Hippocampal formation (tissue), 2 donors: ENCODE data around the gene IL1F10.

Source experiments
- DNase-seq, 2 donors: peaks; one replicate each; lab custom pipeline; 2025; lab: John Stamatoyannopoulos, UW

The IL1F10 gene

DNA sequence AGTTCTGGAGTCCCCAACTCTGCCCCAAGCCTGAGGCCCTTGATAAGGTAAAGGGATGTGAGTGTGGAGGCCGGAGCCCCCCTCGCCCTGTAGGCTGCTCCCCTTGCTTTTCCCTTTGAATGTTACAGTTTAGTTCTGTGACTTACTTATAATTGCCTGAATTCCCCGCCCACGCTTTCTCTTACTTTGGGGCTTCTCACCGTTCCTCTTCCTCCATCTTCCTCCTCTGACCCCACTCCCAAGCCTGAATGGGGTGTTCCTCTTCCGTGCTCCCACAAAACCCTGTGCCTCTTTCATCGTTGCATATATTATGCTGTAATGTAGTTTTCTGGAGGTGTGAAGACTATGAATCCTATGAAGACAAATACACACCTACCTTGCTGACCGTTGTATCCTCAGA is 44.7 kb downstream of the IL1F10 start:
- no peak for DNase-seq

DNA sequence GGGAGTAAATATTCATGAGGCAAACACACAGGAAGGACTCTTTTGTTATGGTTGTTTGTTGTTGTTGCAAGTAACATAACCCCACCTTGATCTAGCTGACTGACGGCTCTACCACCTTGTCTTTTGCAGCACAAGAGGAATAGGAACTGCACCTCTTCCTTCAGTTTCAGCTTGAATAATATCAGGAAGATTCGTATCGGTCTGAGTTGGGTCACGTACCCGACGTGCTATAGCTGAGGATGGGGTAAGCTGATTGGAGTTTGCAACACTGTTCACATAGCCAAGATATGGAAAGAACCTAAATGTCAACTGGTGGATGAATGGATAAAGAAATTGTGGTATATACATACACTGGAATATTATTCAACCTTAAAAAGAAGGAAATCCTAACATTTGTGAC is 45.1 kb downstream of the IL1F10 start:
- DNase-seq, result no peak

DNA sequence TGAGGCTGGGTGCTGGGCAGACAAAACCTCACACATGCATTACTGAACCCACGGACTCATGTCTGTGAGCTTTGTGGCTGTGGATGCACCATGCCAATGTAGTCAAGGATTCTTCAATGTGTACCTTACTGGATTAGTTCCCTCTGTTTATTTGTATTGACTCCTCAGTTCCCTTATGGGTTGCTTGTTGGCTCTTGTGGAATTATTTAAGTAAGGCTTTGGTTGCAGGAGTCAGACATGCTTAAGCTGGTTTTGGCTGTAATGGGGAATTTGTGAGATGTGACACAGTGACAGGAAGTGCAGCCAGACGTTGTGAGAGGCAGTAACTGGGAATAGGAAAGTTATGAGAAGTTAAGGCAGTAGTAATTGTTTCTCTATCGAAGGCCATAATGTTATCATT is 46.0 kb downstream of the IL1F10 start:
- no peak for DNase-seq

DNA sequence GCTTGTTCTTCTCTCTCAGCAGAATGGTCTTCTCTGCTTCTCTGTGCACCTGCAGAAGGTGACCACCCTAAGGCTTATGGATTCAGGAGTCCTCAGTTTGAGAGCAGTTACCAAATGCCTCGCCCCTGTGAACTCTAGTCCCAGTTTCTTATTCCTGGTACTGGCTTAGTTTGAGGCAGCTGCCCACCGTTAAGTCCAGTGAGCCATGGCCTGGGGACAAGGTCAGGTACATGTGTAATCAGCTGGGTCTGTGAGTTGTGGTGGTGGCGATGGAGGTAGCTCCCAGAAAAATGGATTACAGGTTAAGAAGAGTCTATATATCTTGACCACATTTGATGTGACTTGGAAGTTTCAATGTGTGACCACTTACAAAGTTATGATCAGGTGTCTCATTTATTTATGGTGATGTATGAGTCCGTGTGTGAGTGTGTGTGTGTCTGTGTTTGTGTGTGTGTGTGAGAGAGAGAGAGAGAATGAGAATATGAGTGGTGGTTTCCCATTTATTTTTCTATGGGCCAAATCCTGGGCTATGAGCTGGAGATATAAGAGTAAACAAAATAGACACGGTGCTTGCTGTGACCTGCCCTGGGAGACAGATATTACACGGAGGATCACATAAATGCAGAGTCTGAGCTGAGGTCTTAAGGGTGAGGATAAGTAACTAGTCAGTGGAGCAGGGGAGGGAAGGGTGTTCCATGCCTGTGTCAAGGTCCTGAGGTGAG is 46.6 kb downstream of the IL1F10 start:
- no peak for DNase-seq

DNA sequence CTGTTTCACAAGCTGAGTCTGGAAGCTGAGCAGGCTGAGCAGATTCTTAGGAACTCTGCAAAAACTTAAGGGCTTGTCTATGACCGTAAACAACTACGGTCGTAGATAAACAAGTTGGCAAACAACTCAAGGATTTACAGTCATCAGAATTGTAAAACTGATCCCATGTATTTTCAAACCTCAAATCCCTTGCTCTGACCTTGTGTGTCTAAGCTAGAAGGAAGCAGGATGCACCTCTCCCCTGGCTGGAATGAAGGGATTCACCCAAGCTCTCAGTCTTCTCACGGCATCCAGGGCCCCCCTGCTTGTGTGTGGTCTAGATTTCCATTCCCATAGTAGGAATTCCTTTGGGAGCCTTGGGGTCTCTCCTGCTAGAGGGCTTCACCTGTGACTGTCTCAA is 47.2 kb downstream of the IL1F10 start:
- no peak for DNase-seq

DNA sequence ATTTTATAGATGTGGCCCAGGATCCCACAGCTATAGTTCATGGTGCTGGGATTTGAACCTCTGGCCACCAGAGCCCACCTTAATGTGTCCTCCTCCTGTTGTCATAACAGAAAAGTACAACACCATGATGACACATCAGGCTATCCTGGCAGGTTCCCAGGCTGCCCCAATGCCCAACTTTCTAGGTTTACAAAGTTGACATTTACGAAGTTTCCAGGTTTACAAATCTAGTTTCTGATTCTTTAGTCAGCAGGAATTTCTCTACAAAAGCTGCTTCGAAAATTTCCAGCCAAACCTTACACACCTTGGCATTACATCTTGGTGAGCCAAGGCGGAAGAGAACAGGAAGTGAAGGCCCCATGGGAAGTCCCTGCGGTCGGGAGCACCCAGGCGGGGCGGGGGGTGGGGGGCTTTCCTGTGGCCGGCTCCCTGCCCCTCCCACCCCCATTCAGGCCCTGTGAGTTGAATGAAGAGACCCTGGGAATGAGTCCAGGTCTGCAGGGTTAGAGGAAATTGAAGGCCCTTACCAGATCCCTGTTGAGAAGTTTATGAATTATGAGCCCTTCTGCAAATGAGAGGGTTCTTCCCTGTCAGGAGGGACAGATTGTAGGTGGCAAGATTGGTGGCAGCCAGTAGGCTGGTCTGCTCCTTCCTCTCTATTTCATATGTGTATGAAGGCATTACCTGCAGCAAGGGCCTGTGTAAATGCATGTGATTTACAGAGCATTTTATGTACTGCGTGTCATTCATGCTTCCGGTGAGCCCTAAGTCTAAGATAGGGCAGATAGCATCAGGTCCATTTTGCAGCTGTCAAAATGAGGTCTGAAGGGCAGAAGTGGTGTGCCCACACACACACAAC is 48.6 kb downstream of the IL1F10 start:
- no peak for DNase-seq

DNA sequence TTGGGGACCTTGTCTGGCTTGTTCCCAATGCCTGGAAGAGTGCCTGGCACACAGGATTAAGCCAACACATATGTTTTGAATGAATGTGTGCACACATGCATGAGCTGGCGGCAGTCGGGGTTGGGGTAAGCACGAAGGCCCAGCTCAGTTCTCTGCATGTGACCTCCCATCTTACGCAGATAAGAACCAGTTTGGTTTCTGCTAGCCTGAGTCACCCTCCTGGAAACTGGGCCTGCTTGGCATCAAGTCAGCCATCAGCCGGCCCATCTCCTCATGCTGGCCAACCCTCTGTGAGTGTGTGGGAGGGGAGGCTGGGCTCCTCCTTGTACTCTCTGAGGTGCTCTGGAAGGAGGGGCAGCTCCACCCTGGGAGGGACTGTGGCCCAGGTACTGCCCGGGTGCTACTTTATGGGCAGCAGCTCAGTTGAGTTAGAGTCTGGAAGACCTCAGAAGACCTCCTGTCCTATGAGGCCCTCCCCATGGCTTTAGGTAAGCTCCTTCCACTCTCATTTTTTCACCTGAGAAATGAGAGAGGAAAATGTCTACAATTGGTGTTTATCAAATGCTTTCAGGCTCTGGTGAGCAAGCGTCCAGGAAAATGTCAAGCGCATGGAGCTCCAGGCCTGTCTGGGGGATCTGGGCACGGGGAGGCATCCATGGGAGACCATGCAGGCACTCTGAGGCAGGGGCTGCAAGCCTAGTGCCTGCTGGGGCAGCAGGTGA is 49.9 kb downstream of the IL1F10 start:
- DNase-seq, result no peak

DNA sequence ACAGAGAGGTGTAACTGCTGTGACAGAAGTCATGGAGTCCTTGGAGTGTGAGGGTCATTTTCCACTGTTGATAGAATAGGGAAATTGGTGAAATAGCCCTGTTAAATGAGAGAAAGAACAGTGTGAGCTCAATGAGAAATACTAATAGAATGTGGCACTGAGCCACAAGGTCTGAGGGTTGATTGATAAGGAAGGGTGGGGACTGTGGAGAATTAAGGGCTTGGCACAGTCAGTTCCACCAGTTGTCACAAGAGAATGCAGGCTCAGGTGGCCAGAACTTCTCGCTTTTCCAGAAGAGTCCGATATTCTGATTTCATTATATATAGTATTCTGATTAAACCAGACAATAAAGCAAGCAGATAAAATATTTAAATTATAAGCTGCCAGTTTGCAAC is 50.5 kb downstream of the IL1F10 start:
- no peak for DNase-seq

DNA sequence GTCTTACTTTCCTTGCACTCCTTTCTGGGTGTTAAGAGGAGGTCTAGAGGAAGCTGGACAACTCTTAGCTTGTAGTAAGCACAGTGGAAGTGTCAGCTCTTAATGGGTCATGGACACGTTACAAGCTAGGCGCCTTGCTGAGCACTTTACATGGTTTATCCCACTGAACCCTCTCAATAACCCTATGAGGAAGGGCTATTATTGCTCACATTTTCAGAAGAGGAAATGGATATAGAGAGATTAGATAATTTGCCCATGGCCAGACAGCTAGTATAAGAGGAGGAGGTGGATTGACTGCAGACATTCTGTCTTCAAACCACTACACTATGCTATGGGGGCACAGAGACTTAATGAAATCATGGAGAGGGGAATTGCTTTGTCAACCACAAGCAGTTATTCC is 51.3 kb downstream of the IL1F10 start:
- no peak for DNase-seq

DNA sequence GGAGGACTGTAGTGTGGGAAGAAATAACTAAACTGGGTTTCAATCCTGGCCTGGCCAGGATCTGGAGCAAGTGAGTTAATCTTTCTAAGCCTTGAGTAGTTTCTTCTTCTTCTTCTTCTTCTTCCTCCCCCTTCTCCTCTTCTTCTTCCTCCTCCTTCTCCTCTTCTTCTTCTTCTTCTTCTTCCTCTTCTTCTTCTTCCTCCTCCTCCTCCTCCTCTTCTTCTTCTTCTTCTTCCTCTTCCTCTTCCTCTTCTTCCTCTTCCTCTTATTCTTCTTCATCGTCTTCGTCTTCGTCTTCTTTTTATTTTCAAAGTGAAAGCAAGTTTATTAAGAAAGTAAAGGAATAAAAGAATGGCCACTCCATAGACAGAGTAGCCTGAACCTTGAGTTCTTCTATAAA is 53.1 kb downstream of the IL1F10 start:
- DNase-seq, result no peak

DNA sequence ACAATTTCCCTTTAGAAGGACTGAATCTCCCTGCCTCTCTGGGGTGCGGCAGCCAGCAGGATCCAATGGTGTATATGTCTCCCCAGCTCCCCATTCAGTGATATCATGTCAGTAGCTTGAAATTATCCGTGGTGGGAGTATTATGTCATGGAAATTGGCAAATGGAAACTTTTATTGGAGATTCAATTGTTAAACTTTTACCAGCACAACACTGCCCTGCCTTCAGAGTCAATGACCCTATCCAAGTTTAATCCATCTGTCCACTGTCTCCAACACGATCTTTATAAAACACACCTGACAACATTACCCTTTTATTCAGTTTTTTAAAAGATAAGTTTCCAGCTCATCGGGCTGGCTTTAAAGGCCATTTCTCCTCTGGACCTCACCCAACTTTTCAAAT is 54.6 kb downstream of the IL1F10 start:
- DNase-seq, result no peak

DNA sequence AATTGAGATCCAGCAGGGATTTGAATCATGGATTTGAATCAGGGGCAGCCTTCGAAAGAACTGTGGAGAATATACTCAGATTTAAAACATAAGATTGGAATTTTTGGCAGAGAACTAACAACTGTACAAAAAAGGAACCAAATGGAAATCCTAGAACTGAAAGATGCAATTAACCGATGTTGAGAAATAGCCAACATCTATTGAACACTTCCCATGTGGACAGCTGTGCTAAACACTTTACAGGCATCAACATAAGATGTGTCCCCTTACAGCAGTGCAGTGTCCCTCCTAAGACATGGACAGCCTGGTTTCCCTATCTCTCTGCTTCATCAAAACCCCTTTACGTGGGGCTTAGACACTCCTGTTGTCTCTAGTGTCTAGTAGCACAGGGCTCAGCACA is 56.0 kb downstream of the IL1F10 start:
- DNase-seq, result no peak

DNA sequence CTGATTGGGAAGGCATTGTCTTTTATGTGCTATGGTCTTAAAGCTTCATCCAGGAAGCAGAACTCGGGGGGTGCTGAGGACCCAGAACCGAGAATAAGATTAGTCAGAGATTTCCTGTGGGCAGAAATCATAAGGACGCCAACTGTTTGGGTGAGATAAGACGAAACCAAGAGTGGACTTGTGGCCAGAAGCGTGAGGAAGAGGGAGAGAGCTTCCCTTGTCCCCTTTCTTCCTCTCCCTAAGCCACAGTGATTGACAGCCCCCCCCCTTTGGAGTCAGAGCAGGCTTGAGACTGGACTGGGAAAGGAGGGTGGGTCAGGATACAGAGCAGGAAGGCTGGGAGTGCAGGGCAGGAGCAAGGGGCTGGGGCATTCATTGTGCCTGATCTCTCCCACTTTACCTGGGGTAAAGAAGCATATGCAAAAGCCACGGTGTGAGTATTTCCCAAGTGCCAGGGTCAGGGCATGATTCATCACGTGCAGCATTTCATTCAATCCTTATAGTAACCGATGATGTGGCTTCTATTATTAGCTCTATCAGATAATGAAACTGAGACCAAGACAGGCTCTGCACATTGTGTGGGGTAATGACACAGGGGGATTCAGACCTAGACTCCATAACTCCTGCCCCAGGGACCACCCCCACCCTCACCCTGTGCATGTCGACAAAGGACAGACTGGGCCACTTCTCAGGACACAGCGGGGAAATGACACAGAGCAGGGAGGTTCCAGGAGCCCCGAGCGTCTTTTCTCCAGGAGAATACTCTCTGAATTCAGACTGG is 56.6 kb downstream of the IL1F10 start:
- no peak for DNase-seq
